Iris pigment epithelial cell (primary cell): ENCODE data around the gene ZNF879.

Source experiments
- DNase-seq: peaks from one replicate; pipeline ENCODE4 v3.0.0-alpha.2; 2011; ENCODE audit warnings: low read depth

ZNF879 gene

GRCh38 chr5:179023528-179024189 lies at the start of gene ZNF879:
ZNF879 (plus strand) TSS chr5:179023804; CDS start chr5:179025005, 1,201 bp downstream.
- DNase-seq = peak; percentile 96

GRCh38 chr5:178981381-178981780 lies 42.2 kb upstream of the ZNF879 start:
- DNase-seq = no peak

GRCh38 chr5:178982941-178983340 lies 40.7 kb upstream of the ZNF879 start:
- no peak for DNase-seq

GRCh38 chr5:178983728-178984127 lies 39.9 kb upstream of the ZNF879 start:
- no peak for DNase-seq

GRCh38 chr5:178984145-178985072 lies 39.2 kb upstream of the ZNF879 start:
- DNase-seq = no peak

- no peak for DNase-seq
These were observed 37.2 kb upstream of the ZNF879 start for GRCh38 chr5:178986326-178986960.

GRCh38 chr5:178988436-178989220 lies 35.0 kb upstream of the ZNF879 start:
- DNase-seq = no peak

GRCh38 chr5:178989311-178989710 lies 34.3 kb upstream of the ZNF879 start:
- DNase-seq = no peak

- DNase-seq = no peak
These were observed 33.1 kb upstream of the ZNF879 start for GRCh38 chr5:178990491-178990890.

GRCh38 chr5:178991190-178992145 lies 32.1 kb upstream of the ZNF879 start:
- DNase-seq = no peak

GRCh38 chr5:178992291-178992895 lies 31.2 kb upstream of the ZNF879 start:
- DNase-seq = no peak

GRCh38 chr5:178993236-178993765 lies 30.3 kb upstream of the ZNF879 start:
- no peak for DNase-seq

GRCh38 chr5:178993955-178994579 lies 29.5 kb upstream of the ZNF879 start:
- no peak for DNase-seq

GRCh38 chr5:178994580-178995340 lies 28.8 kb upstream of the ZNF879 start, which contains the start of gene GRM6:
GRM6 (minus strand) TSS chr5:178995320; CDS start chr5:178994944, 376 bp downstream.
- peak; percentile 28 for DNase-seq

GRCh38 chr5:178995341-178995690 lies 28.3 kb upstream of the ZNF879 start:
- DNase-seq = peak; percentile 38

- no peak for DNase-seq
These were observed 27.4 kb upstream of the ZNF879 start for GRCh38 chr5:178996156-178996555.

GRCh38 chr5:178997191-178997590 lies 26.4 kb upstream of the ZNF879 start:
- DNase-seq = no peak

GRCh38 chr5:178998441-178998840 lies 25.2 kb upstream of the ZNF879 start:
- DNase-seq = no peak

- no peak for DNase-seq
These were observed 17.0 kb upstream of the ZNF879 start for GRCh38 chr5:179006564-179006963.
